GM23338 (cell line): Measurements from ENCODE around the gene CD47.

Source experiments
- CREB1 ChIP-seq: fragments of 250-450 bp; sonication (Bioruptor Pico); IDR thresholded peaks from 2 replicates; pipeline ENCODE4 v1.5.0; 2020; ENCODE audit warnings: low read depth, mild to moderate bottlenecking, moderate library complexity
- JUNB ChIP-seq: IDR thresholded peaks from one replicate; pipeline ENCODE4 v1.6.1; 2016; ENCODE audit warnings: antibody characterized with exemption; ENCODE audit not compliant: unreplicated experiment
- POLR2AphosphoS5 ChIP-seq: IDR thresholded peaks from 2 replicates; pipeline ENCODE4 v1.6.1; 2016; ENCODE audit warnings: antibody characterized with exemption, low read depth
- REST ChIP-seq: IDR thresholded peaks from one replicate; pipeline ENCODE4 v1.6.1; 2018; ENCODE audit warnings: antibody characterized with exemption; ENCODE audit not compliant: unreplicated experiment
- ZNF114 ChIP-seq: fragments of 250-450 bp; sonication (Bioruptor Pico); IDR thresholded peaks from 2 replicates; pipeline ENCODE4 v1.5.0; 2020; ENCODE audit warnings: mild to moderate bottlenecking, moderate library complexity
- TF ChIP-seq, protein P1 (sequence below), 2 experiments: fragments of 200-600 bp in 1 of 2; sonication (generic) in 1 of 2; conservative IDR thresholded peaks; 2 replicates each; pipeline versions ENCODE4 v1.5.1 to v1.6.1; 2016 to 2017; ENCODE audit warnings: antibody characterized with exemption in 2 of 2, low read depth in 2 of 2, mild to moderate bottlenecking in 2 of 2, moderate library complexity in 1 of 2

- TF ChIP-seq, protein P1, sequence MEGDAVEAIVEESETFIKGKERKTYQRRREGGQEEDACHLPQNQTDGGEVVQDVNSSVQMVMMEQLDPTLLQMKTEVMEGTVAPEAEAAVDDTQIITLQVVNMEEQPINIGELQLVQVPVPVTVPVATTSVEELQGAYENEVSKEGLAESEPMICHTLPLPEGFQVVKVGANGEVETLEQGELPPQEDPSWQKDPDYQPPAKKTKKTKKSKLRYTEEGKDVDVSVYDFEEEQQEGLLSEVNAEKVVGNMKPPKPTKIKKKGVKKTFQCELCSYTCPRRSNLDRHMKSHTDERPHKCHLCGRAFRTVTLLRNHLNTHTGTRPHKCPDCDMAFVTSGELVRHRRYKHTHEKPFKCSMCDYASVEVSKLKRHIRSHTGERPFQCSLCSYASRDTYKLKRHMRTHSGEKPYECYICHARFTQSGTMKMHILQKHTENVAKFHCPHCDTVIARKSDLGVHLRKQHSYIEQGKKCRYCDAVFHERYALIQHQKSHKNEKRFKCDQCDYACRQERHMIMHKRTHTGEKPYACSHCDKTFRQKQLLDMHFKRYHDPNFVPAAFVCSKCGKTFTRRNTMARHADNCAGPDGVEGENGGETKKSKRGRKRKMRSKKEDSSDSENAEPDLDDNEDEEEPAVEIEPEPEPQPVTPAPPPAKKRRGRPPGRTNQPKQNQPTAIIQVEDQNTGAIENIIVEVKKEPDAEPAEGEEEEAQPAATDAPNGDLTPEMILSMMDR (conservative IDR thresholded peaks at IDR 0.05; ENCODE audit: low read depth in 2 of 2) = no peak
- TF ChIP-seq POLR2AphosphoS5 (no peak), REST (no peak), CREB1 (CRISPR knock-in tag) (no peak), ZNF114 (CRISPR knock-in tag) (no peak), JUNB (no peak)
Measured at GRCh38 chr3:108073764-108074431, 16.9 kb downstream of the CD47 start.
